Brain microvascular endothelial cell (primary cell): ENCODE measurements around the gene ALK.

Source experiments
- DNase-seq: peaks from one replicate; pipeline ENCODE4 v3.0.0-alpha.2; 2020
- H3K27ac ChIP-seq: fragments of 250-450 bp; sonication (Bioruptor Pico); 2 replicates; pipeline ENCODE4 v1.5.1; 2020; ENCODE audit warnings: mild to moderate bottlenecking, moderate library complexity
- H3K27me3 ChIP-seq: fragments of 250-450 bp; sonication (Bioruptor Pico); replicated peaks from 2 replicates; pipeline ENCODE4 v1.5.1; 2020; ENCODE audit warnings: mild to moderate bottlenecking
- H3K36me3 ChIP-seq: fragments of 250-450 bp; sonication (Bioruptor Pico); replicated peaks from 2 replicates; pipeline ENCODE4 v1.5.1; 2020; ENCODE audit warnings: mild to moderate bottlenecking
- H3K4me3 ChIP-seq: 2 replicates; pipeline ENCODE4 v1.5.1; 2011; ENCODE audit warnings: low read depth, mild to moderate bottlenecking, control low read depth, low read length, moderate library complexity
- CTCF ChIP-seq: IDR thresholded peaks from 2 replicates; pipeline ENCODE4 v1.5.1; 2011; ENCODE audit warnings: low read depth, mild to moderate bottlenecking, moderate library complexity, low read length, control low read depth, inconsistent platforms; ENCODE audit errors: missing control alignments
- in situ Hi-C: cut with HindIII; loops from 2 replicates; pipeline ENCODE4 v1.10.0; 2017; ENCODE audit warnings: low sequenced_read_pairs, low pct_ligation_motif_present

ALK gene

GRCh38 chr2:29821591-29821990 is 99.8 kb downstream of the ALK start:
- Histone ChIP-seq H3K27me3 (no peaks in the 10 kb centered on the region), H3K4me3 (no peak overlapping the region), H3K27ac (no peak overlapping the region), H3K36me3 (no peaks in the 10 kb centered on the region)
- DNase-seq, result no peak
- TF ChIP-seq CTCF, result no peak
- in situ Hi-C loops, result no loop called here

- no peaks in the 10 kb centered on the region for H3K36me3 ChIP-seq
- no peak overlapping the region for H3K27ac ChIP-seq
- in situ Hi-C loops, result no loop called here
- TF ChIP-seq CTCF, result no peak
- no peaks in the 10 kb centered on the region for H3K27me3 ChIP-seq
- no peak overlapping the region for H3K4me3 ChIP-seq
- no peak for DNase-seq
Measured at GRCh38 chr2:29819570-29819969, 101.8 kb downstream of the ALK start.

GRCh38 chr2:29817801-29818680 is 103.3 kb downstream of the ALK start:
- H3K36me3 ChIP-seq, result no peaks in the 10 kb centered on the region
- no peak for DNase-seq
- no peak for TF ChIP-seq CTCF
- no peaks in the 10 kb centered on the region for H3K27me3 ChIP-seq
- no peak overlapping the region for H3K27ac ChIP-seq
- no peak overlapping the region for H3K4me3 ChIP-seq
- in situ Hi-C loops, result no loop called here

- Histone ChIP-seq H3K27me3 (no peaks in the 10 kb centered on the region), H3K36me3 (no peaks in the 10 kb centered on the region), H3K4me3 (no peak overlapping the region), H3K27ac (no peak overlapping the region)
- TF ChIP-seq CTCF, result no peak
- DNase-seq, result no peak
- in situ Hi-C loops, result no loop called here
Measured at GRCh38 chr2:29817299-29817698, 104.1 kb downstream of the ALK start.

GRCh38 chr2:29816651-29817050 is 104.7 kb downstream of the ALK start:
- in situ Hi-C loops, result no loop called here

More at GRCh38 chr2:29816651-29817050, 104.7 kb downstream of the ALK start:
- no peak for TF ChIP-seq CTCF
- no peak for DNase-seq
- H3K36me3 ChIP-seq, result no peaks in the 10 kb centered on the region
- no peak overlapping the region for H3K4me3 ChIP-seq
- no peaks in the 10 kb centered on the region for H3K27me3 ChIP-seq
- no peak overlapping the region for H3K27ac ChIP-seq
